GM18868 (cell line): ENCODE results near the gene DCAF12L2.
"Not testable (repeated sequence)": the region's sequence is repeated elsewhere in the genome, so short reads cannot be mapped to it uniquely, and the experiment has no call there.

Experiments
- ATAC-seq: cut with Tn5 transposase; IDR thresholded peaks from one replicate; pipeline ENCODE4 v1.9.1; 2021; ENCODE audit warnings: mild to moderate bottlenecking, moderate library complexity; ENCODE audit not compliant: unreplicated experiment

The DCAF12L2 gene

DNA sequence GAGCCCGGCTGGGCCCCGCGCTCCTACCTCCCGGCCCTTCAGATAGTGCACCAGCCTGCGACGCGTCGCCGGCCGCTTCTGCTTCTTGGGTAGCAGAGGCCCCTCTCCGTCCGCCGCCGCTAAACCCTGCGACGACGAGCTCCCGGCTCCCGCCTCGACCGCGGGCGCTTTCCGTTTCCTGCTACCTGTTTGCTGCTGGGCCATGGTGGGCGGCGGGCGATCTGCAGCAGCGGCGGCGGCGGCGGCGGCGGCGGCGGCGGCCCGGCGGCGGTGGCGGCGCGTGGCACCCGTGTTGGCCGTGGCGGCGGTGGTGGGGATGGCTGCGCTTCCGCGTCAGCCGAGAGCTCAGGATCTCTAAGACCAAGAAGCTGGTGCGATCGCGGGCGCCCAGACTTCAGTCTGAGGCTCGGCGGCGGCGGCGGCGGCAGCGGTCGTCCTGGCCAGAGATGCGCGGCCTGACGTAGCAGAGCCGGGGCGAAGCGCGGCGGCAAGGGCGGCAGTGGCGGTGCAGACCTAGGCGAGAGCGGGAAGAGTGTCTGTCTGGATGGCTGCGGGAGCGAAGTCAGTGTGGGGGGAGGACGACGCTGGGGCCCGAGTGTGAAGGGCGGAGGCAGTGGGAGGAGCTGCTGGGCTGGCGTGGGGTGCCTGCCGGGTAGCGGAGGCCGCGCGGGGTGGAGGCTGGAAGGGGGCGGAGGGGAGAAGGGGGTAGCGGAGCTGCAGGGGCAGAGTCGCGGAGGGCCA lies at the start of gene DCAF12L2:
DCAF12L2 (minus strand) TSS at position 569 of the 741 bp plus-strand sequence; CDS start at position 204, 365 bp downstream.
- ATAC-seq, result no peak

DNA sequence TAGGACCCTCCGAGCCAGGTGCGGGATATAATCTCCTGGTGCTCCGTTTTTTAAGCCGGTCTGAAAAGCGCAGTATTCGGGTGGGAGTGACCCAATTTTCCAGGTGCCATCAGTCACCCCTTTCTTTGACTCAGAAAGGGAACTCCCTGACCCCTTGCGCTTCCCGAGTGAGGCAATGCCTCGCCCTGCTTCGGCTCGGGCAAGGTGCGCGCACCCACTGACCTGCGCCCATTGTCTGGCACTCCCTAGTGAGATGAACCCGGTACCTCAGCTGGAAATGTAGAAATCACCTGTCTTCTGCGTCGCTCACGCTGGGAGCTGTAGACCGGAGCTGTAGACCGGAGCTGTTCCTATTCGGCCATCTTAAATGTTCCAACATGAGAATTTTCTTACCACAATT lies 24.8 kb upstream of the DCAF12L2 start:
- not testable (repeated sequence) for ATAC-seq

DNA sequence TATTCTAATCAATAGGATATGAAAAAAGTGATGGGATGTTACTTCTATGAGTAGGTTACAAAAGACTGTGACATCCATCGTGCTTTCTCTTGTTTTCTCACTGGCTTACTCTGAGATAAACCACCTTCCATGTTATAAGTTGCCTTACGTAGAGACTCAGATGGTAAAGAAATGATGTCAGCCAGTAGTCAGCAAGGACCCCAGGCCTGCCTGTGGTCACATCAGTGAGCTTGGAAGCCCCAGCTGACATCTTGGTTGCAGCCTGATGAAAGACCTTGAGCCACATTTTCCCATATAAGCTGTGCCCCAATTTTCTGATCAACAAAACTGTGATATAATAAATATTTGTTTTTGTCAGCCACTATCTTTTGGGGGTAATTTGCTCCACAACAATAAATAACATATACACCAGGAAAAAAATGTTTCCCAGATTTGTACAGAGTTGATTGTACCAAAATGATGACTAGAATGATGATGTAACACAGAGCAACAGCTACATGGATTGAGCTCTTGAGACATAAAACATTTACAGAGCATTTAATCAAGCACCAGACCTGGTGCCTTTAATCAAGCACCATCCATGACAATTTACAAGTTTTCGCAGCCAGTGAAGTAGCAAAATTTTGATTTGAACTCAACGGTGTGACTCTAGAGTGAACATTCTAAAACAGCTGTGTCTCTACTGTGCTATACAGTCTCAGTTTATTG lies 11.2 kb upstream of the DCAF12L2 start:
- ATAC-seq, result no peak

DNA sequence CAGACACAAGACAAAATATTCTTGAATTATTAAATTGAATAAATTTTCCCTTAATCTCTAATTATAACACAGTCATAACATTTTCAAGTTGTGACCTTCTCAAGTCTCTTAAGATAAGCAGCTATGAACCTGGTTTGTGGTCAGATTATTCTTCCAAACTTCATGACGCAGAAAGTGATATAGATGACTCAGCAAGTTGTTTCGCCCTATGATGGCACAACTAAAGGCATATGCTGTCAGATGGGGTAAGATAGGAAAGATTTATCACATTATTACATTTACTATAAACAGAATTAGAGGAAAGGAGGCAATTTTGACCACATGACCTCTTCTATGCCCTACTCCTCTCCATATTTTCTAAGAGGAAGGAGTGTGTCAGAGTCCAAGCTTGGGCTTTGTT lies 4.6 kb upstream of the DCAF12L2 start:
- no peak for ATAC-seq

DNA sequence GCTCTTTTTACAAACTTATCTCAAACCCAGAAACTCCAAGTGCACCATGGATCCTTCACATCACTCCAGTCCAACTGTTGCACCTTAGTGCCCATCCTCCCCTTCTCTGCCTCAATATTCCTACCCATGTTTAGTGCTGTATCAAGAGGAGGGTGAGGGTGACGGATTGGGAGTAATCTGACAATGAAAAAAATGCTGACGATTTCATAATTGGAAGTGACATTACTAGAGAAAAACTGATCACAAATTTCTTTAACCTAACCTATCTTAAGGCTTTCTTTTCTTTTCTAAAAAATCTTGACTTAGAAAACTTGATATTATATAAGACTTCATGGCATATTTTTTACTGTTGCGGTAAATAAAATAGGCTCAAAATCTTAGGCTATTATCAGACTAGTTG lies 1.5 kb upstream of the DCAF12L2 start:
- ATAC-seq, result no peak

DNA sequence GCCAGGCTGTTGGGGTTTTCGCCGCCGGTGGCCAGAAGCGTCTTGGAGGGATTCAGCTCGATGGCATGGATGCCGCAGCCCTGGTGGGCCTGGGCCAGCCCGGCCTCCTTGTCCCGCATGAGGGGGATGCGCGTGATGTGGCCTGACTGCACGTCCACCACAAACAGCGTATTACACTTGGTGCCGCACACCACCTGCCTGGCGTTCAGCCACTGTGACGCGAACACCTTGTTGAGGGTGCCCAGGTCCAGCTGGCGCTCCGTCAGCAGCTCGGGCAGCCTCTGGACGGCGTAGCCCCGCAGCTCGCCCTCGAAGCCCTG lies 728 bp downstream of the DCAF12L2 start:
- no peak for ATAC-seq

DNA sequence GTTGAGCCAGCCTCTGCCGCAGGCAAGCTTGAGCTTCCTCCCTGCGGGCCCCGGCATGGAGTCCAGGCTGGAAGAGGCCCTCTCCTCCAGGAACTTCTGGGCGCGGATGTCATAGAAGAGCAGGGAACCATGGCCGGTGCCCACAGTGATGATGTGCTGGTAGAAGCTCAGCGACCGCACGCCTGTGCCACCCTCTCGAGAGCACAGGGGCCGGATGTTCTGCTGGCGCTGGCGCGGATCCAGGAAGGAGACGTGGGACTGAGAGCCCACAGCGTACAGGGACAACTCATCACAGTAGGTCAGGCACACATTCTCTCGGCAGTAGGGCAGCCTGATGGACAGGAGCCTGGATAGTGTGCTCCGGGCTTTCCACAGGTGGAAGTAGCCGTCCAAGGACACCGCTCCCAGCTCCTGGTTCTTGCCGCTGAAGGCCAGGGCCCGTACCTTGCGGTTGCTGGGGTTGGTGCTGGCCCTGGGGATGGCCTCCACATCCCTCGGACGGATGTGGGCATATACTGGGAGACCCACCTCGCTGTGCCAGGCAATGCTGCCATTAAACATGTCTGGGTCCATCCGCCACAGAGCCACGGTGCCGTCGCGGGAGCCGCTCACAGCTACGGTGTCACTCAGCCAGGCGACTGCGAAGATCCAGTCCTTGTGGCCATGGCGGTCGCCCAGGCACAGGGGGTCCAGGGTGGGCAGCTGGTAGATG lies 1.2 kb downstream of the DCAF12L2 start:
- no peak for ATAC-seq

DNA sequence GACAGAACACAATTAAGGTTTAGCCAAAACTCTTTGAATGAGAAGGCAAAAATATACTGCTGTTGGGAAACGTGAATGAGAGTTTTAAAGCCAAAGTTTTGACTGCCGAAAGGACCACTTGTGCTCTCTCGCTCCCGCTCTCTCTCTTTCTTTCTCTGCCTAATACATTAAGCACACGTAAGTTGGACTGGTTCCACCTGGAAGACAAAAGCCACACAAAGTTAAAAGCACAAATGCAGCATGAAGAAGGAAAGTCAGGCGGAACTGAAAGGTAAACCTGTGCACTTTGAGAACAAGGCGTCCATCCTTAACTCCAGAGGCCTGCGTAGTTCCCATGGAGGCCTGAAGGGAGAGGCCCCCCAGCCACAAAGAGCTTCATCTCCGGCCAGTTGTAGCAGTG lies 1.9 kb downstream of the DCAF12L2 start:
- ATAC-seq, result no peak

DNA sequence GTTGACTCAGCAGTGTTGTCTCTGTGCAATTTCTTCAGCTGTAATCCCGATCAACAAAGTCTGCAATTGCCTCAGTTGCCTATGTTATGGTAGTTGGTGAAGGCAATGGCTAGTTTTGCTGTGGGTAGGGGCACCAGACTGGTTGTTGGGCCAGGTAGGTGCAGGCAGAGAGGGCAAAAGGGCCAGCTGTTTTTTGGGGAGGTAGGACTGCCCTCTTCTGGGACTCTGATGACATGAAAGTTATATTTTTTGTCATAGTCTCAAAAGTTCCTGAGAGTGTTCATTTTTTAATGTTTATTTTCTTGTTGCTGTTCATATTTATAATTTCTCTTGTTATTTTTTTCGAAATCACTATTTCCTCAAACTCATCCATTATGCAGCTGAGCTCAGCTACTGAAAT lies 25.1 kb downstream of the DCAF12L2 start:
- ATAC-seq, result no peak

DNA sequence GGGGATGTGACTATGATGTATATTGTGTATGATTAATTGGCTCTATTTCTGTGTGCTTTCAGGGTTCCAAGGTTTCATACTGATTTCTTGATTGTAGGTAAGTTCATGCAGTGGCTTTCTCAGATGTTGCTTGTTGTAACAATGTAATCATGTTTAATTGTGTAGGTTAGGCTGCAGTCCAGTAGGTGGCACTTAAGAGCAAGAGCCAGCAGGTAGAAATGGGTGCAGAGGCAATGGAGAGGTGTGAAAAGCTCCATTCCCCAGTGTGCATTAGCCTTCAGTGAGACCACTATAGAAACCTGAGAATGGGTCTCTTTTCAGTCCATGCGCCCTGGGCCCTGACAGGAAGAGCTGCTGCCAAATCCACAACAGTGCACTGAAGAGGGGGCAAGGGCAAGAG lies 28.2 kb downstream of the DCAF12L2 start:
- ATAC-seq, result peak; percentile 67

DNA sequence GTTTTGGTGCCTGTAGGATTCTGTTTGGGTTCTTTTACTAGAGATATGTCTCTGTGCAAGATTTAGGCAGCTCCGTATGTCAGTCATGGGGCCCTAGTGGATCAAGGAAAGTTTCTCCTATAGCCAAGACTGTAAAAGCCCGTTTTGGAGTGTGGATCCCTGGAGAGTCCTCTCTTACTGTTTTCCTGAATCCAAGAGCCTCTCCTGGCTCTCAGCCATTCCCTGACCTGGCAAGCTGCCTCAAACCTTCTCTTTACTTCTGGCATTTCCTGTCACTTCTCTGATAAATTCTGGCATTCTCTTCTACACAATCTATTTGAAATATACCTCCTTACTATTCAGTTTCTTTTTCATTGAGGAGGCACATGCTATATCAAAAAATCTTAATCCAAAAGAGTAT lies 41.4 kb downstream of the DCAF12L2 start:
- no peak for ATAC-seq
